A549 (cell line): ENCODE results near the gene ITSN2.

Experiments used
- JUN ChIP-seq, 2 experiments: fragments of >200 bp; sonication (Bioruptor Twin); formaldehyde crosslinking; IDR thresholded peaks; 2 replicates in 1 of 2; 3 replicates in 1 of 2; pipeline ENCODE4 v1.6.1; 2016 to 2017
- MYC ChIP-seq: IDR thresholded peaks from 2 replicates; pipeline ENCODE4 v1.6.1; 2012; ENCODE audit warnings: mild to moderate bottlenecking, inconsistent platforms, low read length, improper control_type of control experiment, borderline replicate concordance
- PHF8 ChIP-seq: fragments of 200-600 bp; sonication (generic); IDR thresholded peaks from 2 replicates; pipeline ENCODE4 v1.6.1; 2016; ENCODE audit warnings: low read depth, mild to moderate bottlenecking, antibody characterized with exemption, moderate library complexity, borderline replicate concordance
- TF ChIP-seq, protein P1 (sequence below): fragments of >200 bp; sonication (Bioruptor Twin); formaldehyde crosslinking; IDR thresholded peaks from 3 replicates; pipeline ENCODE4 v1.5.1; 2016
- TF ChIP-seq, protein P2 (sequence below): fragments of 450-650 bp; IDR thresholded peaks from 2 replicates; pipeline ENCODE4 v1.6.1; 2014; ENCODE audit warnings: antibody characterized with exemption

DNA sequence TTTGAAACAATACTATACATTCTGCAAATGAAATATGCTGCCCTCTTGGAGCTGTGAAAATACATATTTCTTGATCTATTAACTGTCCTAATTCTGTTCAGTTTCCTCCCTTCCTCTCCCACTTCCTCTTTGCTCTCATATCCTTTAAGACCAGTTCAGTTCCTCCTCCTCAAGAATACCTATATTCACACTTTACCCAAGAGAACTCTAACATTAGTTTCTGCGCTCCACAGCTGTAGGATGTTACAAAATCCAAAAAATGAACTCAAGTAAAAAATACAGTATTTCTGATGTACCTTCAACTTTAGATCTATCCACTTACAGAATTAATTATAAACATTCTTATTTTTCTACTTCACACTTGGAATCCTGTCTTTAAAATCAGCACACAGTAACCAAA lies 5.4 kb downstream of the ITSN2 start:
- TF ChIP-seq, protein P1, sequence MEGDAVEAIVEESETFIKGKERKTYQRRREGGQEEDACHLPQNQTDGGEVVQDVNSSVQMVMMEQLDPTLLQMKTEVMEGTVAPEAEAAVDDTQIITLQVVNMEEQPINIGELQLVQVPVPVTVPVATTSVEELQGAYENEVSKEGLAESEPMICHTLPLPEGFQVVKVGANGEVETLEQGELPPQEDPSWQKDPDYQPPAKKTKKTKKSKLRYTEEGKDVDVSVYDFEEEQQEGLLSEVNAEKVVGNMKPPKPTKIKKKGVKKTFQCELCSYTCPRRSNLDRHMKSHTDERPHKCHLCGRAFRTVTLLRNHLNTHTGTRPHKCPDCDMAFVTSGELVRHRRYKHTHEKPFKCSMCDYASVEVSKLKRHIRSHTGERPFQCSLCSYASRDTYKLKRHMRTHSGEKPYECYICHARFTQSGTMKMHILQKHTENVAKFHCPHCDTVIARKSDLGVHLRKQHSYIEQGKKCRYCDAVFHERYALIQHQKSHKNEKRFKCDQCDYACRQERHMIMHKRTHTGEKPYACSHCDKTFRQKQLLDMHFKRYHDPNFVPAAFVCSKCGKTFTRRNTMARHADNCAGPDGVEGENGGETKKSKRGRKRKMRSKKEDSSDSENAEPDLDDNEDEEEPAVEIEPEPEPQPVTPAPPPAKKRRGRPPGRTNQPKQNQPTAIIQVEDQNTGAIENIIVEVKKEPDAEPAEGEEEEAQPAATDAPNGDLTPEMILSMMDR = no peak
- TF ChIP-seq JUN (IDR thresholded peaks at IDR 0.05) = no peak
- no peak for TF ChIP-seq MYC
- TF ChIP-seq, protein P2, sequence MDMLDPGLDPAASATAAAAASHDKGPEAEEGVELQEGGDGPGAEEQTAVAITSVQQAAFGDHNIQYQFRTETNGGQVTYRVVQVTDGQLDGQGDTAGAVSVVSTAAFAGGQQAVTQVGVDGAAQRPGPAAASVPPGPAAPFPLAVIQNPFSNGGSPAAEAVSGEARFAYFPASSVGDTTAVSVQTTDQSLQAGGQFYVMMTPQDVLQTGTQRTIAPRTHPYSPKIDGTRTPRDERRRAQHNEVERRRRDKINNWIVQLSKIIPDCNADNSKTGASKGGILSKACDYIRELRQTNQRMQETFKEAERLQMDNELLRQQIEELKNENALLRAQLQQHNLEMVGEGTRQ = no peak
- TF ChIP-seq PHF8 = no peak
